Measurements from ENCODE around the gene RBBP8NL. TPM values are rescaled to one million over a fixed set of nuclear protein-coding genes. Genes with fewer than 3 reads are reported as not detected.

Gene RBBP8NL
- total and polyA plus RNA-seq, 2 of the 8 experiments (the other 6 are each of a cell fraction or from before 2014, with no cell fraction given): 0.43 to 0.48 TPM

- TF ChIP-seq CHD7 (IDR thresholded peaks at IDR 0.05; ENCODE audit: insufficient replicate concordance, low read length): no peak
- TF ChIP-seq ZNF274 (IDR thresholded peaks at IDR 0.05; ENCODE audit: borderline replicate concordance, extremely low read depth, low read length): no peak
- no peak for TF ChIP-seq TEAD4 (IDR thresholded peaks at IDR 0.05; ENCODE audit: low read depth, low read length)
- no peak for TF ChIP-seq SP4 (IDR thresholded peaks at IDR 0.05; ENCODE audit: low read length)
- no peak for TF ChIP-seq CEBPB (IDR thresholded peaks at IDR 0.05; ENCODE audit: low read depth, low read length)
- no peak for TF ChIP-seq SAP30 (IDR thresholded peaks at IDR 0.05; ENCODE audit: insufficient read depth, insufficient replicate concordance, low read length)
- TF ChIP-seq JUN (IDR thresholded peaks at IDR 0.05; ENCODE audit: low read depth, low read length): no peak
- TF ChIP-seq USF2 (IDR thresholded peaks at IDR 0.05; ENCODE audit: low read length): no peak
- TF ChIP-seq PHF8 (conservative IDR thresholded peaks at IDR 0.05; ENCODE audit: low read depth, low read length): no peak
- TF ChIP-seq SIX5 (IDR thresholded peaks at IDR 0.05; ENCODE audit: low read depth, low read length): no peak
- TF ChIP-seq TCF12 (IDR thresholded peaks at IDR 0.05; ENCODE audit: low read depth, low read length): no peak
- no peak for TF ChIP-seq POLR2A (IDR thresholded peaks at IDR 0.05; ENCODE audit: control extremely low read depth in 1 of 2, low read depth in 2 of 2, low read length in 2 of 2)
- no peak for TF ChIP-seq ASH2L (IDR thresholded peaks at IDR 0.05; ENCODE audit: low read length)
Measured at GRCh38 chr20:62392077-62392418, 35.3 kb downstream of the RBBP8NL start (continued).

Data from H1 (cell line).